ENCODE results near the gene MS4A10.

The MS4A10 gene

GRCh38 chr11:60780065-60780464 lies 5.1 kb upstream of the MS4A10 start:
- no CpG with 5 or more reads among the region's 2 CpGs for WGBS (ENCODE audit: extremely low coverage, insufficient coverage, low lambda C conversion rate)
- H3K27me3 ChIP-seq (ENCODE audit: insufficient read depth, low read length, poor library complexity), result no peaks in the 10 kb centered on the region
- no peaks in the 10 kb centered on the region for H3K36me3 ChIP-seq (ENCODE audit: control insufficient read depth, insufficient read depth, low read length)
- no peak overlapping the region for H3K4ac ChIP-seq (ENCODE audit: low read depth, low read length)
- no peak overlapping the region for H3K4me2 ChIP-seq (ENCODE audit: low read length)
- no peak overlapping the region for H3K27ac ChIP-seq (ENCODE audit: low read depth, low read length)
- H3K9ac ChIP-seq (ENCODE audit: low read length), result no peak overlapping the region
- H3K79me2 ChIP-seq (ENCODE audit: control insufficient read depth, insufficient read depth, low read length), result no peaks in the 10 kb centered on the region
- H4K8ac ChIP-seq (ENCODE audit: low read depth, low read length), result no peak overlapping the region
- H3K4me3 ChIP-seq (ENCODE audit: low read length), result no peak overlapping the region
- H2BK15ac ChIP-seq (replicated peaks; ENCODE audit: low read depth), result no peak overlapping the region
- no peak overlapping the region for H2BK5ac ChIP-seq (ENCODE audit: low read length)
- no peak overlapping the region for H3K23ac ChIP-seq (ENCODE audit: low read length)
- H3K56ac ChIP-seq (ENCODE audit: low read length), result no peak overlapping the region
- H3K18ac ChIP-seq (ENCODE audit: low read length), result no peak overlapping the region
- H4K5ac ChIP-seq (ENCODE audit: low read length), result no peak overlapping the region
- H3K79me1 ChIP-seq (ENCODE audit: low read length), result no peaks in the 10 kb centered on the region
- no peaks in the 10 kb centered on the region for H3K4me1 ChIP-seq (ENCODE audit: control insufficient read depth, low read depth, low read length)
- H2BK120ac ChIP-seq (ENCODE audit: low read depth, low read length), result no peak overlapping the region
- no peak overlapping the region for H2AK5ac ChIP-seq (ENCODE audit: low read length)
- DNase-seq, result no peak

- no peak overlapping the region for H3K4me2 ChIP-seq (ENCODE audit: low read length)
- no peak overlapping the region for H2BK15ac ChIP-seq (replicated peaks; ENCODE audit: low read depth)
- no peak overlapping the region for H2BK5ac ChIP-seq (ENCODE audit: low read length)
- no peak overlapping the region for H4K8ac ChIP-seq (ENCODE audit: low read depth, low read length)
- H4K5ac ChIP-seq (ENCODE audit: low read length), result no peak overlapping the region
- no peak overlapping the region for H3K4ac ChIP-seq (ENCODE audit: low read depth, low read length)
- H3K79me1 ChIP-seq (ENCODE audit: low read length), result no peaks in the 10 kb centered on the region
- H3K18ac ChIP-seq (ENCODE audit: low read length), result no peak overlapping the region
- no peak overlapping the region for H3K56ac ChIP-seq (ENCODE audit: low read length)
- H3K36me3 ChIP-seq (ENCODE audit: control insufficient read depth, insufficient read depth, low read length), result no peaks in the 10 kb centered on the region
- H3K79me2 ChIP-seq (ENCODE audit: control insufficient read depth, insufficient read depth, low read length), result no peaks in the 10 kb centered on the region
- H3K27ac ChIP-seq (ENCODE audit: low read depth, low read length), result no peak overlapping the region
- DNase-seq, result no peak
- no peaks in the 10 kb centered on the region for H3K4me1 ChIP-seq (ENCODE audit: control insufficient read depth, low read depth, low read length)
- no peak overlapping the region for H2AK5ac ChIP-seq (ENCODE audit: low read length)
- H3K9ac ChIP-seq (ENCODE audit: low read length), result no peak overlapping the region
- no peak overlapping the region for H3K23ac ChIP-seq (ENCODE audit: low read length)
- no peaks in the 10 kb centered on the region for H3K27me3 ChIP-seq (ENCODE audit: insufficient read depth, low read length, poor library complexity)
- no peak overlapping the region for H2BK120ac ChIP-seq (ENCODE audit: low read depth, low read length)
- no peak overlapping the region for H3K4me3 ChIP-seq (ENCODE audit: low read length)
Measured at GRCh38 chr11:60780774-60781173, 4.4 kb upstream of the MS4A10 start.

- Histone ChIP-seq H4K8ac (ENCODE audit: low read depth, low read length) (no peak overlapping the region), H2BK15ac (replicated peaks; ENCODE audit: low read depth) (no peak overlapping the region), H3K4me3 (ENCODE audit: low read length) (no peak overlapping the region), H3K27ac (ENCODE audit: low read depth, low read length) (no peak overlapping the region), H3K18ac (ENCODE audit: low read length) (no peak overlapping the region), H3K27me3 (ENCODE audit: insufficient read depth, low read length, poor library complexity) (no peaks in the 10 kb centered on the region), H3K4ac (ENCODE audit: low read depth, low read length) (no peak overlapping the region), H2BK5ac (ENCODE audit: low read length) (no peak overlapping the region), H3K36me3 (ENCODE audit: control insufficient read depth, insufficient read depth, low read length) (no peaks in the 10 kb centered on the region), H3K9ac (ENCODE audit: low read length) (no peak overlapping the region), H3K79me2 (ENCODE audit: control insufficient read depth, insufficient read depth, low read length) (no peaks in the 10 kb centered on the region), H3K4me2 (ENCODE audit: low read length) (no peak overlapping the region), H3K79me1 (ENCODE audit: low read length) (no peaks in the 10 kb centered on the region), H3K23ac (ENCODE audit: low read length) (no peak overlapping the region), H2BK120ac (ENCODE audit: low read depth, low read length) (no peak overlapping the region), H3K4me1 (ENCODE audit: control insufficient read depth, low read depth, low read length) (no peaks in the 10 kb centered on the region), H2AK5ac (ENCODE audit: low read length) (no peak overlapping the region), H4K5ac (ENCODE audit: low read length) (no peak overlapping the region), H3K56ac (ENCODE audit: low read length) (no peak overlapping the region)
- no peak for DNase-seq
- no CpG with 5 or more reads among the region's 7 CpGs for WGBS (ENCODE audit: extremely low coverage, insufficient coverage, low lambda C conversion rate)
Measured at GRCh38 chr11:60781286-60781980, 3.7 kb upstream of the MS4A10 start.

GRCh38 chr11:60781981-60782316 lies 3.2 kb upstream of the MS4A10 start:
- H3K4ac ChIP-seq (ENCODE audit: low read depth, low read length), result no peak overlapping the region
- H2BK120ac ChIP-seq (ENCODE audit: low read depth, low read length), result no peak overlapping the region
- no peaks in the 10 kb centered on the region for H3K27me3 ChIP-seq (ENCODE audit: insufficient read depth, low read length, poor library complexity)
- no peak overlapping the region for H3K4me3 ChIP-seq (ENCODE audit: low read length)
- H3K9ac ChIP-seq (ENCODE audit: low read length), result no peak overlapping the region
- H3K79me1 ChIP-seq (ENCODE audit: low read length), result no peaks in the 10 kb centered on the region
- no peak overlapping the region for H4K8ac ChIP-seq (ENCODE audit: low read depth, low read length)
- no peak for DNase-seq
- H3K36me3 ChIP-seq (ENCODE audit: control insufficient read depth, insufficient read depth, low read length), result no peaks in the 10 kb centered on the region
- WGBS (ENCODE audit: extremely low coverage, insufficient coverage, low lambda C conversion rate), result no CpG with 5 or more reads among the region's 4 CpGs
- no peak overlapping the region for H3K27ac ChIP-seq (ENCODE audit: low read depth, low read length)
- H3K79me2 ChIP-seq (ENCODE audit: control insufficient read depth, insufficient read depth, low read length), result no peaks in the 10 kb centered on the region
- no peak overlapping the region for H3K18ac ChIP-seq (ENCODE audit: low read length)
- H3K23ac ChIP-seq (ENCODE audit: low read length), result no peak overlapping the region
- H2BK15ac ChIP-seq (replicated peaks; ENCODE audit: low read depth), result no peak overlapping the region
- no peak overlapping the region for H2BK5ac ChIP-seq (ENCODE audit: low read length)
- H3K4me2 ChIP-seq (ENCODE audit: low read length), result no peak overlapping the region
- no peak overlapping the region for H2AK5ac ChIP-seq (ENCODE audit: low read length)
- H3K4me1 ChIP-seq (ENCODE audit: control insufficient read depth, low read depth, low read length), result no peaks in the 10 kb centered on the region
- no peak overlapping the region for H3K56ac ChIP-seq (ENCODE audit: low read length)
- no peak overlapping the region for H4K5ac ChIP-seq (ENCODE audit: low read length)

- no peak overlapping the region for H3K27ac ChIP-seq (ENCODE audit: low read depth, low read length)
- no peaks in the 10 kb centered on the region for H3K36me3 ChIP-seq (ENCODE audit: control insufficient read depth, insufficient read depth, low read length)
- WGBS (ENCODE audit: extremely low coverage, insufficient coverage, low lambda C conversion rate), result no CpG with 5 or more reads among the region's 12 CpGs
- H3K18ac ChIP-seq (ENCODE audit: low read length), result no peak overlapping the region
- H2BK15ac ChIP-seq (replicated peaks; ENCODE audit: low read depth), result no peak overlapping the region
- H4K5ac ChIP-seq (ENCODE audit: low read length), result no peak overlapping the region
- no peaks in the 10 kb centered on the region for H3K4me1 ChIP-seq (ENCODE audit: control insufficient read depth, low read depth, low read length)
- no peak overlapping the region for H3K4ac ChIP-seq (ENCODE audit: low read depth, low read length)
- H3K9ac ChIP-seq (ENCODE audit: low read length), result no peak overlapping the region
- H3K56ac ChIP-seq (ENCODE audit: low read length), result no peak overlapping the region
- H3K4me2 ChIP-seq (ENCODE audit: low read length), result no peak overlapping the region
- no peak overlapping the region for H3K4me3 ChIP-seq (ENCODE audit: low read length)
- no peak for DNase-seq
- H3K23ac ChIP-seq (ENCODE audit: low read length), result no peak overlapping the region
- no peaks in the 10 kb centered on the region for H3K79me1 ChIP-seq (ENCODE audit: low read length)
- no peak overlapping the region for H2BK120ac ChIP-seq (ENCODE audit: low read depth, low read length)
- no peaks in the 10 kb centered on the region for H3K79me2 ChIP-seq (ENCODE audit: control insufficient read depth, insufficient read depth, low read length)
- H4K8ac ChIP-seq (ENCODE audit: low read depth, low read length), result no peak overlapping the region
- no peaks in the 10 kb centered on the region for H3K27me3 ChIP-seq (ENCODE audit: insufficient read depth, low read length, poor library complexity)
- no peak overlapping the region for H2AK5ac ChIP-seq (ENCODE audit: low read length)
- H2BK5ac ChIP-seq (ENCODE audit: low read length), result no peak overlapping the region
Measured at GRCh38 chr11:60782393-60783140, 2.6 kb upstream of the MS4A10 start.

GRCh38 chr11:60783141-60783484 lies 2.0 kb upstream of the MS4A10 start:
- no peak overlapping the region for H2BK120ac ChIP-seq (ENCODE audit: low read depth, low read length)
- H3K56ac ChIP-seq (ENCODE audit: low read length), result no peak overlapping the region
- H2AK5ac ChIP-seq (ENCODE audit: low read length), result no peak overlapping the region
- H3K79me2 ChIP-seq (ENCODE audit: control insufficient read depth, insufficient read depth, low read length), result no peaks in the 10 kb centered on the region
- H3K27ac ChIP-seq (ENCODE audit: low read depth, low read length), result no peak overlapping the region
- WGBS (ENCODE audit: extremely low coverage, insufficient coverage, low lambda C conversion rate), result no CpG with 5 or more reads among the region's 8 CpGs
- no peak overlapping the region for H3K4me3 ChIP-seq (ENCODE audit: low read length)
- no peaks in the 10 kb centered on the region for H3K4me1 ChIP-seq (ENCODE audit: control insufficient read depth, low read depth, low read length)
- no peak overlapping the region for H3K23ac ChIP-seq (ENCODE audit: low read length)
- H3K9ac ChIP-seq (ENCODE audit: low read length), result no peak overlapping the region
- H3K36me3 ChIP-seq (ENCODE audit: control insufficient read depth, insufficient read depth, low read length), result no peaks in the 10 kb centered on the region
- H3K4ac ChIP-seq (ENCODE audit: low read depth, low read length), result no peak overlapping the region
- no peak overlapping the region for H3K18ac ChIP-seq (ENCODE audit: low read length)
- no peak for DNase-seq
- H4K5ac ChIP-seq (ENCODE audit: low read length), result no peak overlapping the region
- no peak overlapping the region for H4K8ac ChIP-seq (ENCODE audit: low read depth, low read length)
- no peak overlapping the region for H2BK15ac ChIP-seq (replicated peaks; ENCODE audit: low read depth)
- no peak overlapping the region for H2BK5ac ChIP-seq (ENCODE audit: low read length)
- no peak overlapping the region for H3K4me2 ChIP-seq (ENCODE audit: low read length)
- no peaks in the 10 kb centered on the region for H3K79me1 ChIP-seq (ENCODE audit: low read length)
- H3K27me3 ChIP-seq (ENCODE audit: insufficient read depth, low read length, poor library complexity), result no peaks in the 10 kb centered on the region
